Caco-2 (cell line): ENCODE results near the gene NEK3. TPM values are rescaled to one million over a fixed set of nuclear protein-coding genes. Genes with fewer than 3 reads are reported as not detected.
"Not testable (repeated sequence)": the region's sequence is repeated elsewhere in the genome, so short reads cannot be mapped to it uniquely, and the experiment has no call there.

Experiments
- BruUV-seq: library from RNA; stranded (reverse); fragments of 400-500 nt; replicated peaks from 2 replicates; lab custom pipeline; 2021; lab: Mats Ljungman, UMichigan
- CTCF ChIA-PET: fragments of 300-600 bp; sonication (Branson Sonifier 250); formaldehyde crosslinking; loops from one replicate; lab custom pipeline; 2022; ENCODE audit warnings: antibody characterized with exemption; lab: Charles Lee
- POLR2A ChIA-PET: fragments of 300-600 bp; sonication (Branson Sonifier 250); formaldehyde crosslinking; loops from one replicate; lab custom pipeline; 2022; ENCODE audit warnings: antibody characterized with exemption; lab: Charles Lee
- DNase-seq, 2 experiments: peaks; one replicate each; pipeline versions ENCODE4 v3.0.0 to v3.0.0-alpha.2; 2020 to 2022
- H3K27me3 ChIP-seq: replicated peaks from 2 replicates; pipeline ENCODE4 v1.6.0; 2011; ENCODE audit warnings: low read length; ENCODE audit not compliant: control insufficient read depth, insufficient read depth
- H3K36me3 ChIP-seq: 2 replicates; pipeline ENCODE4 v1.5.1; 2011; ENCODE audit warnings: low read length; ENCODE audit not compliant: control insufficient read depth, insufficient read depth
- H3K4me1 ChIP-seq: fragments of 250-450 bp; sonication (Bioruptor Pico); 2 replicates; pipeline ENCODE4 v1.5.1; 2020; ENCODE audit warnings: mild to moderate bottlenecking
- H3K4me3 ChIP-seq: 2 replicates; pipeline ENCODE4 v1.5.1; 2011; ENCODE audit warnings: low read depth, mild to moderate bottlenecking, control low read depth, low read length
- H3K9me3 ChIP-seq: fragments of 250-450 bp; sonication (Bioruptor Pico); 2 replicates; pipeline ENCODE4 v1.5.1; 2020; ENCODE audit warnings: mild to moderate bottlenecking, moderate library complexity
- H3K27ac Mint-ChIP-seq: one replicate; pipeline ENCODE4 v1.8.0; 2022; ENCODE audit warnings: mixed read lengths; ENCODE audit not compliant: unreplicated experiment
- H3K27me3 Mint-ChIP-seq: one replicate; pipeline ENCODE4 v1.8.0; 2022; ENCODE audit warnings: mixed read lengths; ENCODE audit not compliant: insufficient read depth, unreplicated experiment
- H3K36me3 Mint-ChIP-seq: one replicate; pipeline ENCODE4 v1.8.0; 2022; ENCODE audit warnings: mild to moderate bottlenecking, mixed read lengths; ENCODE audit not compliant: insufficient read depth, unreplicated experiment
- H3K4me1 Mint-ChIP-seq: one replicate; pipeline ENCODE4 v1.8.0; 2022; ENCODE audit warnings: low read depth, mixed read lengths; ENCODE audit not compliant: unreplicated experiment
- H3K4me3 Mint-ChIP-seq: one replicate; pipeline ENCODE4 v1.8.0; 2022; ENCODE audit warnings: mild to moderate bottlenecking, moderate library complexity, mixed read lengths; ENCODE audit not compliant: unreplicated experiment
- H3K9me3 Mint-ChIP-seq: one replicate; pipeline ENCODE4 v1.8.0; 2022; ENCODE audit warnings: mixed read lengths; ENCODE audit not compliant: unreplicated experiment
- CTCF ChIP-seq, 2 experiments: fragments of 200-600 bp in 1 of 2; IDR thresholded peaks; 1 replicate in 1 of 2; 2 replicates in 1 of 2; pipeline versions ENCODE4 v1.5.1 to v1.8.0; 2011 to 2022; ENCODE audit warnings: antibody characterized with exemption in 1 of 2, control low read depth in 1 of 2, inconsistent platforms in 1 of 2, low read depth in 1 of 2, low read length in 1 of 2, mild to moderate bottlenecking in 1 of 2, moderate library complexity in 1 of 2; ENCODE audit not compliant: insufficient read depth in 1 of 2, severe bottlenecking in 1 of 2, unreplicated experiment in 1 of 2
- intact Hi-C: fragments of 100-400 bp; cut with micrococcal nuclease; formaldehyde crosslinking; loops from one replicate; pipeline ENCODE4 v1.10.0; 2022; ENCODE audit not compliant: unreplicated experiment
- total RNA-seq: library from RNA; stranded (reverse); gene quantifications from 2 replicates; pipeline ENCODE4 v1.2.3, GENCODE V29; 2022

Gene NEK3
- total RNA-seq, 1 experiment from 2014 or later: 33.5 TPM

GRCh38 chr13:52092087-52092486 is 67.3 kb downstream of the NEK3 start:
- H3K4me3 ChIP-seq: no peak overlapping the region
- ChIA-PET POLR2A (no interaction called here), CTCF (no interaction called here)
- no peaks in the 10 kb centered on the region for H3K9me3 ChIP-seq
- DNase-seq: no peak
- no peaks in the 10 kb centered on the region for H3K27me3 Mint-ChIP-seq
- H3K27me3 ChIP-seq: no peaks in the 10 kb centered on the region
- no peaks in the 10 kb centered on the region for H3K4me1 Mint-ChIP-seq
- peaks cover 11% of the 10 kb centered on the region; the same call in 1 of the 2 replicates for H3K4me1 ChIP-seq
- BruUV-seq: no TSS peak
- H3K27ac Mint-ChIP-seq: no peak overlapping the region
- H3K4me3 Mint-ChIP-seq: no peak overlapping the region
- H3K36me3 ChIP-seq: no peaks in the 10 kb centered on the region
- peaks cover 12% of the 10 kb centered on the region for H3K9me3 Mint-ChIP-seq
- intact Hi-C loops: no loop called here
- TF ChIP-seq CTCF (IDR thresholded peaks at IDR 0.05; ENCODE audit: insufficient read depth in 1 of 2, low read depth in 1 of 2, low read length in 1 of 2, severe bottlenecking in 1 of 2, unreplicated experiment in 1 of 2): no peak
- H3K36me3 Mint-ChIP-seq: no peaks in the 10 kb centered on the region

DNA sequence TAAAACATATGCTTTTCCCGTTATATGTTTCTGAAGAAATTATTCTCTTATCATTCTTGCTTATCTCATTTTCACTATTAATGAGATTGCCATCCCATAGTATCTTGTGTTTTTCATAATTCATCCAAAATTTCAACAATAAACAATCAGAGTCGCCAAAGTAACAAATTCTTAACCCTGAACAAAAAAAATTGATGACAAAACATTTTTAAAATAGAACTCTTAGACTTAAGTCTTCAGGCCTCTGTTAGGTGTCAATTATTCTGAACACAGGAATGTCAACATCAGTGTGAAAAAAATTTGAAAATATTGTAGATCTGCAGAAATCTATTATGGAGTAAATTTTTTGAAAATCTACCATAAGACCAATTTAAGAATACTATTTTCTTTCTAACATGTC is 67.9 kb downstream of the NEK3 start:
- POLR2A ChIA-PET: no interaction called here

DNA sequence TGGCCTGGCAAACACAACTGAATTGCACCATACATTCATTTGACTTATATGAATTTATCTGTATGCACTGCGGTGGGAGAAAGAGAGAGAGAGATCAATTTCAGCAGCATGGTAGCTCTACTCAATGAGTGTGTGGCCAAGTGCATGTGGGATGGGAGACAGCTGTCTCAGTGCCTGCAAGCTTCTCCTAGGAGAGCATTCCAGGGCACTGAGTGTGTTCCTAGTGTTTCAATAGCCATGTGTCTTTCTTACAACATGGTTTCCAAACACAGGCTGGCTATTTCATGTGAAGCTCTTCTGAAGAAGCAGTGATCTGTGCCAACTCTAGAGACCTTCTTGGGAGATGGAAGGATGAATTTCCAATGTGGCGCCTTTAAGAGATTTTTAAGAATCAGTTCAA is 74.0 kb downstream of the NEK3 start:
- no peak for TF ChIP-seq CTCF (IDR thresholded peaks at IDR 0.05; ENCODE audit: insufficient read depth in 1 of 2, low read depth in 1 of 2, low read length in 1 of 2, severe bottlenecking in 1 of 2, unreplicated experiment in 1 of 2)

More for the DNA sequence above, 67.9 kb downstream of the NEK3 start:
- Histone ChIP-seq H3K9me3 (no peaks in the 10 kb centered on the region), H3K4me3 (no peak overlapping the region), H3K27me3 (no peaks in the 10 kb centered on the region), H3K36me3 (no peaks in the 10 kb centered on the region), H3K4me1 (peaks cover 12% of the 10 kb centered on the region; the same call in 1 of the 2 replicates)
- peaks cover 9% of the 10 kb centered on the region for H3K9me3 Mint-ChIP-seq
- BruUV-seq: no TSS peak
- no peak overlapping the region for H3K4me3 Mint-ChIP-seq
- no peaks in the 10 kb centered on the region for H3K4me1 Mint-ChIP-seq
- no peaks in the 10 kb centered on the region for H3K27me3 Mint-ChIP-seq
- TF ChIP-seq CTCF (IDR thresholded peaks at IDR 0.05; ENCODE audit: insufficient read depth in 1 of 2, low read depth in 1 of 2, low read length in 1 of 2, severe bottlenecking in 1 of 2, unreplicated experiment in 1 of 2): no peak
- no peaks in the 10 kb centered on the region for H3K36me3 Mint-ChIP-seq
- CTCF ChIA-PET: no interaction called here
- intact Hi-C loops: no loop called here
- no peak overlapping the region for H3K27ac Mint-ChIP-seq
- no peak for DNase-seq

DNA sequence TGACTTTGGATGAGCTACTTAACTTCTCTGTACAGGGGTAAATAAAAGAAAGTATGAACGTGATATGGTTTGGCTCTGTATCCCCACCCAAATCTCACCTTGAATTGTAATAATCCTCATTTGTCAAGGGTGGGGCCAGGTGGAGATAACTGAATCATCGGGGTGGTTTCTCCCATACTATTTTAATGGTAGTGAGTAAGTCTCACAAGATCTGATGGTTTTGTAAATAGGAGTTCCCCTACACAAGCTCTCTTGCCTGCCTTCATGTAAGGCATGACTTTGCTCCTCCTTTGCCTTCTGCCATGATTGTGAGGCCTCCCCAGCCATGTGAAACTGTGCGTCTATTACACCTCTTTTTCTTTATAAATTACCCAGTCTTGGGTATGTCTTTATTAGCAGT is 74.4 kb downstream of the NEK3 start:
- H3K9me3 ChIP-seq, H3K4me1 Mint-ChIP-seq, H3K36me3 Mint-ChIP-seq, H3K9me3 Mint-ChIP-seq, BruUV-seq, DNase-seq, H3K36me3 ChIP-seq, H3K4me3 ChIP-seq, H3K4me3 Mint-ChIP-seq, intact Hi-C loops, H3K27me3 Mint-ChIP-seq, CTCF ChIA-PET, H3K27me3 ChIP-seq, H3K27ac Mint-ChIP-seq: not testable (repeated sequence)
- POLR2A ChIA-PET: interaction anchor here (0.6 kb wide), 1 partner anchor 23 kb away, joined by 3 read pairs; no protein-coding TSS in a partner anchor
- H3K4me1 ChIP-seq: peaks cover 12% of the 10 kb centered on the region; the same call in 1 of the 2 replicates

More for the DNA sequence above, 74.0 kb downstream of the NEK3 start:
- ChIA-PET CTCF (interaction anchor here (0.7 kb wide), 1 partner anchor 42 kb away, joined by 4 read pairs; no protein-coding TSS in a partner anchor), POLR2A (interaction anchor here (0.6 kb wide), 1 partner anchor 24 kb away, joined by 3 read pairs; no protein-coding TSS in a partner anchor)
- Mint-ChIP-seq H3K9me3 (no peaks in the 10 kb centered on the region), H3K36me3 (no peaks in the 10 kb centered on the region), H3K4me3 (no peak overlapping the region), H3K27ac (no peak overlapping the region), H3K27me3 (no peaks in the 10 kb centered on the region), H3K4me1 (no peaks in the 10 kb centered on the region)
- DNase-seq: no peak
- BruUV-seq: no TSS peak
- no peak overlapping the region for H3K4me3 ChIP-seq
- no peaks in the 10 kb centered on the region for H3K9me3 ChIP-seq
- intact Hi-C loops: no loop called here
- H3K36me3 ChIP-seq: no peaks in the 10 kb centered on the region
- H3K4me1 ChIP-seq: peaks cover 12% of the 10 kb centered on the region; the same call in 1 of the 2 replicates
- no peaks in the 10 kb centered on the region for H3K27me3 ChIP-seq
